Measurements from ENCODE around the gene EXOSC10.

GRCh38 chr1:11053758-11054137, 45.9 kb downstream of the EXOSC10 start:
- no peak for TF ChIP-seq CTCF (IDR thresholded peaks at IDR 0.05)
- TF ChIP-seq POLR2A (IDR thresholded peaks at IDR 0.05) = no peak

All from adrenal gland (tissue), 5 donors.